WTC11 (cell line): ENCODE measurements around the gene ZFYVE16. TPM values are rescaled to one million over a fixed set of nuclear protein-coding genes. Genes with fewer than 3 reads are reported as not detected.
"Not testable (repeated sequence)": the region's sequence is repeated elsewhere in the genome, so short reads cannot be mapped to it uniquely, and the experiment has no call there.

ENCODE experiments used
- ATAC-seq: fragments of 200-7000 bp; cut with Tn5 transposase; 2 replicates; pipeline ENCODE4 v1.10.0; 2021; ENCODE audit warnings: mild to moderate bottlenecking, moderate library complexity
- CTCF ChIA-PET: fragments of 300-600 bp; sonication (Branson Sonifier 250); formaldehyde crosslinking; loops from one replicate; lab custom pipeline; 2021; ENCODE audit warnings: antibody characterized with exemption; lab: Charles Lee
- POLR2A ChIA-PET: fragments of 350-600 bp; sonication (Branson Sonifier 250); formaldehyde crosslinking; loops from one replicate; lab custom pipeline; 2021; ENCODE audit warnings: antibody characterized with exemption; lab: Charles Lee
- DNase-seq: peaks from one replicate; pipeline ENCODE4 v3.0.0; 2021; ENCODE audit warnings: low spot score
- H3K27ac Mint-ChIP-seq: 2 replicates; pipeline ENCODE4 v1.8.0; 2021; ENCODE audit warnings: mixed read lengths
- H3K27me3 Mint-ChIP-seq: 2 replicates; pipeline ENCODE4 v1.8.0; 2021; ENCODE audit warnings: low read depth, mild to moderate bottlenecking, moderate library complexity, mixed read lengths
- H3K36me3 Mint-ChIP-seq: 2 replicates; pipeline ENCODE4 v1.8.0; 2021; ENCODE audit warnings: mixed read lengths
- H3K4me1 Mint-ChIP-seq: 2 replicates; pipeline ENCODE4 v1.8.0; 2022; ENCODE audit warnings: mixed read lengths
- H3K4me3 Mint-ChIP-seq: 2 replicates; pipeline ENCODE4 v1.8.0; 2021; ENCODE audit warnings: mild to moderate bottlenecking, moderate library complexity, mixed read lengths
- H3K9me3 Mint-ChIP-seq: 2 replicates; pipeline ENCODE4 v1.8.0; 2021; ENCODE audit warnings: mixed read lengths
- ESRRA ChIP-seq: sonication (generic); formaldehyde crosslinking; IDR thresholded peaks from 2 replicates; pipeline ENCODE4 v1.8.1; 2022; ENCODE audit warnings: mild to moderate bottlenecking, missing genetic modification reagents, borderline replicate concordance
- KAT7 ChIP-seq: sonication (generic); formaldehyde crosslinking; IDR thresholded peaks from 2 replicates; pipeline ENCODE4 v1.8.1; 2023; ENCODE audit warnings: missing genetic modification reagents, mild to moderate bottlenecking, borderline replicate concordance
- MYBL2 ChIP-seq: sonication (generic); formaldehyde crosslinking; IDR thresholded peaks from 2 replicates; pipeline ENCODE4 v1.8.1; 2023; ENCODE audit warnings: mild to moderate bottlenecking, moderate library complexity, missing genetic modification reagents
- SMAD3 ChIP-seq: sonication (generic); formaldehyde crosslinking; IDR thresholded peaks from 2 replicates; pipeline ENCODE4 v1.8.0; 2022; ENCODE audit warnings: missing genetic modification reagents, mild to moderate bottlenecking, borderline replicate concordance
- ZNF396 ChIP-seq: fragments of 250-450 bp; sonication (Bioruptor Pico); IDR thresholded peaks from 2 replicates; pipeline ENCODE4 v1.8.0; 2021; ENCODE audit warnings: mild to moderate bottlenecking, moderate library complexity, borderline replicate concordance
- total RNA-seq: library from RNA; stranded (reverse); gene quantifications from 3 replicates; pipeline ENCODE4 v1.2.3, GENCODE V29; 2021
- TF ChIP-seq, protein P1 (sequence below): sonication (generic); formaldehyde crosslinking; IDR thresholded peaks from 2 replicates; pipeline ENCODE4 v1.8.0; 2023; ENCODE audit warnings: missing genetic modification reagents, mild to moderate bottlenecking, borderline replicate concordance
- TF ChIP-seq, protein P2 (sequence below): sonication (generic); formaldehyde crosslinking; IDR thresholded peaks from 2 replicates; pipeline ENCODE4 v1.8.1; 2023; ENCODE audit warnings: mild to moderate bottlenecking, missing genetic modification reagents, moderate library complexity
- TF ChIP-seq, protein P3 (sequence below): fragments of 250-450 bp; sonication (Bioruptor Pico); IDR thresholded peaks from 2 replicates; pipeline ENCODE4 v1.9.0; 2021; ENCODE audit warnings: mild to moderate bottlenecking
- TF ChIP-seq, protein P4 (sequence below): sonication (generic); formaldehyde crosslinking; IDR thresholded peaks from 2 replicates; pipeline ENCODE4 v1.8.1; 2022; ENCODE audit warnings: low read depth, mild to moderate bottlenecking, moderate library complexity, missing genetic modification reagents, borderline replicate concordance
- TF ChIP-seq, protein P5 (sequence below): sonication (generic); formaldehyde crosslinking; IDR thresholded peaks from 2 replicates; pipeline ENCODE4 v1.8.1; 2023; ENCODE audit warnings: mild to moderate bottlenecking, missing genetic modification reagents

ZFYVE16 gene
- total RNA-seq, 1 experiment from 2014 or later: 25.3 TPM

DNA sequence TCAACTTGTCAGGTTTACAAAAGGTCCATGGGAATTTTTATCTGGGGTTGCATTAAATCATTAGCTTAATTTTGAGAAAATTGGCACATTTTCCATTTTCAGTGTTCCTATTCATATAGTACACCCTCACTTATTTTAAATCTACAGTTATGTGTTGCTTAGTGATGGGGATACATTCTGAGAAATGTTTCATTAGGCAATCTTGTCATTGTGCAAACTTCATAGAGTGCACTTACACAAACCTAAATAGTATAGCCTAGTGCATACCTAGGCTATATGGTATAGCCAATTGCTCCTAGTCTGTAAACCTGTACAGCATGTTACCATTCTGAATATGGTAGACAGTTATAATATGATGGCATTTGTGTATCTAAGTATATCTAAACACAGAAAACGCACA lies 60.3 kb downstream of the ZFYVE16 start (continued):
- TF ChIP-seq, protein P1, sequence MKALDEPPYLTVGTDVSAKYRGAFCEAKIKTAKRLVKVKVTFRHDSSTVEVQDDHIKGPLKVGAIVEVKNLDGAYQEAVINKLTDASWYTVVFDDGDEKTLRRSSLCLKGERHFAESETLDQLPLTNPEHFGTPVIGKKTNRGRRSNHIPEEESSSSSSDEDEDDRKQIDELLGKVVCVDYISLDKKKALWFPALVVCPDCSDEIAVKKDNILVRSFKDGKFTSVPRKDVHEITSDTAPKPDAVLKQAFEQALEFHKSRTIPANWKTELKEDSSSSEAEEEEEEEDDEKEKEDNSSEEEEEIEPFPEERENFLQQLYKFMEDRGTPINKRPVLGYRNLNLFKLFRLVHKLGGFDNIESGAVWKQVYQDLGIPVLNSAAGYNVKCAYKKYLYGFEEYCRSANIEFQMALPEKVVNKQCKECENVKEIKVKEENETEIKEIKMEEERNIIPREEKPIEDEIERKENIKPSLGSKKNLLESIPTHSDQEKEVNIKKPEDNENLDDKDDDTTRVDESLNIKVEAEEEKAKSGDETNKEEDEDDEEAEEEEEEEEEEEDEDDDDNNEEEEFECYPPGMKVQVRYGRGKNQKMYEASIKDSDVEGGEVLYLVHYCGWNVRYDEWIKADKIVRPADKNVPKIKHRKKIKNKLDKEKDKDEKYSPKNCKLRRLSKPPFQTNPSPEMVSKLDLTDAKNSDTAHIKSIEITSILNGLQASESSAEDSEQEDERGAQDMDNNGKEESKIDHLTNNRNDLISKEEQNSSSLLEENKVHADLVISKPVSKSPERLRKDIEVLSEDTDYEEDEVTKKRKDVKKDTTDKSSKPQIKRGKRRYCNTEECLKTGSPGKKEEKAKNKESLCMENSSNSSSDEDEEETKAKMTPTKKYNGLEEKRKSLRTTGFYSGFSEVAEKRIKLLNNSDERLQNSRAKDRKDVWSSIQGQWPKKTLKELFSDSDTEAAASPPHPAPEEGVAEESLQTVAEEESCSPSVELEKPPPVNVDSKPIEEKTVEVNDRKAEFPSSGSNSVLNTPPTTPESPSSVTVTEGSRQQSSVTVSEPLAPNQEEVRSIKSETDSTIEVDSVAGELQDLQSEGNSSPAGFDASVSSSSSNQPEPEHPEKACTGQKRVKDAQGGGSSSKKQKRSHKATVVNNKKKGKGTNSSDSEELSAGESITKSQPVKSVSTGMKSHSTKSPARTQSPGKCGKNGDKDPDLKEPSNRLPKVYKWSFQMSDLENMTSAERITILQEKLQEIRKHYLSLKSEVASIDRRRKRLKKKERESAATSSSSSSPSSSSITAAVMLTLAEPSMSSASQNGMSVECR (CRISPR knock-in tag): no peak

DNA sequence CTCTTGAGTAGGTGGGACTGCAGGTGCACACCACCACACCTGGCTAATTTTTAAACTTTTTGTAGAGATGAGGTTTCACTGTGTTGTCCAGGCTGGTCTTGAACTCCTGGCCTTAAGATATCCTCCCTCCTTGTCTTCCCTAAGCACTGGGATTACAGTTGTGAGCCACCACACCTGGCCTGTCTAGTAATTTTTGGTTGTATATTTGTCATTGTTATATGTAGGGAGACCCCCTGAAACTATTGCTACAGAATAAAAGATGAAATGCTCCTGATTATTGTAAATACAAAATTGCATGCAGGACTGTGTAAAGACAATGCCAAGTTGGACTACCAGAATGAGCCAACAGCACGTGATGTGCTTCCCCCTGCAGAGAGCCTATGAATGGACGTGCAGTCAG lies 62.8 kb downstream of the ZFYVE16 start:
- H3K4me3 Mint-ChIP-seq, H3K27ac Mint-ChIP-seq, ATAC-seq, H3K27me3 Mint-ChIP-seq, DNase-seq, POLR2A ChIA-PET: not testable (repeated sequence)
- CTCF ChIA-PET: interaction anchor here (0.6 kb wide), 1 partner anchor 18 kb away, joined by 3 read pairs; the partner anchor contains the start of gene FAM151B
- Mint-ChIP-seq H3K36me3 (peaks cover 59% of the 10 kb centered on the region), H3K4me1 (peaks cover 13% of the 10 kb centered on the region), H3K9me3 (peaks cover 22% of the 10 kb centered on the region)

DNA sequence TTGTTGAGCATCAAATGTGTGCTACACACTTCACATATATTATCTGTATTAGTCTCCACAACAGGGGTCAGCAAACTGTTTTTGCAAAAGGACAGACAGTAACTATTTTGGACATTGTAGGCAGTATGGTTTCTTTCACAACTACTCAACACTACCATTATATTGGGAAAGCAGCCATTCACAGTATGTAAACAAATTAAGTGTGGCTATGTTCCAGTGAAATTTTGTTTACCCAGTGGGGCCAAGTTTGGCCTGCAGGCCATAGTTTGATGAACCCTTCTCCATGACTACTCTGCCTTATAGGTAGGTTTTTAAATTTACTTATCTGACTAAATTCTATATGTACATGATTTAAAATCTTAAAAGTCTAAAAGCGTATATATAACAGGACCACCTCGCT lies 67.1 kb downstream of the ZFYVE16 start:
- Mint-ChIP-seq H3K9me3 (peaks cover 16% of the 10 kb centered on the region), H3K27ac (no peak overlapping the region), H3K4me3 (no peak overlapping the region), H3K4me1 (peaks cover 9% of the 10 kb centered on the region), H3K36me3 (peaks cover 41% of the 10 kb centered on the region), H3K27me3 (no peaks in the 10 kb centered on the region; the same call in 1 of the 2 replicates)
- POLR2A ChIA-PET: no interaction called here
- CTCF ChIA-PET: no interaction called here
- no peak for ATAC-seq
- DNase-seq: no peak
- TF ChIP-seq ZNF396: no peak
- TF ChIP-seq MYBL2: no peak
- TF ChIP-seq, protein P2, sequence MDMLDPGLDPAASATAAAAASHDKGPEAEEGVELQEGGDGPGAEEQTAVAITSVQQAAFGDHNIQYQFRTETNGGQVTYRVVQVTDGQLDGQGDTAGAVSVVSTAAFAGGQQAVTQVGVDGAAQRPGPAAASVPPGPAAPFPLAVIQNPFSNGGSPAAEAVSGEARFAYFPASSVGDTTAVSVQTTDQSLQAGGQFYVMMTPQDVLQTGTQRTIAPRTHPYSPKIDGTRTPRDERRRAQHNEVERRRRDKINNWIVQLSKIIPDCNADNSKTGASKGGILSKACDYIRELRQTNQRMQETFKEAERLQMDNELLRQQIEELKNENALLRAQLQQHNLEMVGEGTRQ: no peak

DNA sequence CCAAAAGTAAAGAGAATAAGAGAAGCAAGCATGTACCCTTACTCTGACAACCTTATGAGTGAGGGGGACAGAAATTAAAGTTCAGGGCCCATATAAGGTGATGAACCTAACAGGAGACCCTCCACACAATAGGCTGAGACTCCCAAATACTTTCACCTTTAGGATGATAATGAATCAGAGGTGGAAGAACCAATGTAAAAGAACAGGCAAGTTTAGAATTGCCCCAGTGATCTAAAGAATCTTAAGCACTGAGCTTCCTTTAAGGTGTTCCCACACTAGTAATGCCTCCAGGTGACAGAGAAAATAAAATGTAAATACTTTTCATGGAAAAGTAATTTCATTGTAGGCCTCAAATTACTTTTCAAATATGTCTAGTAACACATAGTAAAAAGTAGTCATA lies 71.8 kb downstream of the ZFYVE16 start:
- H3K27ac Mint-ChIP-seq: peak overlapping the region; percentile 67
- ATAC-seq: peak; percentile 64
- POLR2A ChIA-PET: no interaction called here
- peaks cover 19% of the 10 kb centered on the region for H3K4me1 Mint-ChIP-seq
- TF ChIP-seq, protein P3, sequence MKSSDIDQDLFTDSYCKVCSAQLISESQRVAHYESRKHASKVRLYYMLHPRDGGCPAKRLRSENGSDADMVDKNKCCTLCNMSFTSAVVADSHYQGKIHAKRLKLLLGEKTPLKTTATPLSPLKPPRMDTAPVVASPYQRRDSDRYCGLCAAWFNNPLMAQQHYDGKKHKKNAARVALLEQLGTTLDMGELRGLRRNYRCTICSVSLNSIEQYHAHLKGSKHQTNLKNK (CRISPR knock-in tag): no peak
- TF ChIP-seq, protein P4, sequence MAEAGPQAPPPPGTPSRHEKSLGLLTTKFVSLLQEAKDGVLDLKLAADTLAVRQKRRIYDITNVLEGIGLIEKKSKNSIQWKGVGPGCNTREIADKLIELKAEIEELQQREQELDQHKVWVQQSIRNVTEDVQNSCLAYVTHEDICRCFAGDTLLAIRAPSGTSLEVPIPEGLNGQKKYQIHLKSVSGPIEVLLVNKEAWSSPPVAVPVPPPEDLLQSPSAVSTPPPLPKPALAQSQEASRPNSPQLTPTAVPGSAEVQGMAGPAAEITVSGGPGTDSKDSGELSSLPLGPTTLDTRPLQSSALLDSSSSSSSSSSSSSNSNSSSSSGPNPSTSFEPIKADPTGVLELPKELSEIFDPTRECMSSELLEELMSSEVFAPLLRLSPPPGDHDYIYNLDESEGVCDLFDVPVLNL (CRISPR knock-in tag): no peak
- TF ChIP-seq KAT7 (CRISPR knock-in tag) (no peak), ESRRA (no peak), SMAD3 (CRISPR knock-in tag) (no peak)
- TF ChIP-seq, protein P5, sequence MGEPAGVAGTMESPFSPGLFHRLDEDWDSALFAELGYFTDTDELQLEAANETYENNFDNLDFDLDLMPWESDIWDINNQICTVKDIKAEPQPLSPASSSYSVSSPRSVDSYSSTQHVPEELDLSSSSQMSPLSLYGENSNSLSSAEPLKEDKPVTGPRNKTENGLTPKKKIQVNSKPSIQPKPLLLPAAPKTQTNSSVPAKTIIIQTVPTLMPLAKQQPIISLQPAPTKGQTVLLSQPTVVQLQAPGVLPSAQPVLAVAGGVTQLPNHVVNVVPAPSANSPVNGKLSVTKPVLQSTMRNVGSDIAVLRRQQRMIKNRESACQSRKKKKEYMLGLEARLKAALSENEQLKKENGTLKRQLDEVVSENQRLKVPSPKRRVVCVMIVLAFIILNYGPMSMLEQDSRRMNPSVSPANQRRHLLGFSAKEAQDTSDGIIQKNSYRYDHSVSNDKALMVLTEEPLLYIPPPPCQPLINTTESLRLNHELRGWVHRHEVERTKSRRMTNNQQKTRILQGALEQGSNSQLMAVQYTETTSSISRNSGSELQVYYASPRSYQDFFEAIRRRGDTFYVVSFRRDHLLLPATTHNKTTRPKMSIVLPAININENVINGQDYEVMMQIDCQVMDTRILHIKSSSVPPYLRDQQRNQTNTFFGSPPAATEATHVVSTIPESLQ (CRISPR knock-in tag): no peak
- TF ChIP-seq, all 79 proteins: peak for 0
- no peak for DNase-seq
- Mint-ChIP-seq H3K27me3 (no peaks in the 10 kb centered on the region), H3K9me3 (peaks cover 25% of the 10 kb centered on the region), H3K4me3 (no peak overlapping the region), H3K36me3 (peaks cover 42% of the 10 kb centered on the region)
- CTCF ChIA-PET: interaction anchor here (0.8 to 2.2 kb wide), 3 partner anchors 109 to 151 kb away, joined by 4 to 6 read pairs (median 4); no protein-coding TSS in a partner anchor
